K562 (cell line): ENCODE data around the gene ANKRD6. TPM values are rescaled to one million over a fixed set of nuclear protein-coding genes. Genes with fewer than 3 reads are reported as not detected.

Source experiments
- ATAC-seq: fragments of 200-7000 bp; cut with Tn5 transposase; 3 replicates; pipeline ENCODE4 v1.9.1; 2020; ENCODE audit warnings: moderate library complexity
- BruUV-seq: library from RNA; stranded (reverse); fragments of 400-500 nt; replicated peaks from 2 replicates; lab custom pipeline; 2021; lab: Mats Ljungman, UMichigan
- CTCF ChIA-PET: fragments of 300-600 bp; formaldehyde crosslinking; extraction: SDS; loops from one replicate; lab custom pipeline; 2021; ENCODE audit warnings: low intra/inter-chr PET ratio; lab: Yijun Ruan, JAX
- POLR2A ChIA-PET: fragments of 300-600, 350-650 bp; sonication (Branson Sonifier 250); formaldehyde crosslinking; extraction: SDS; loops from one replicate; lab custom pipeline; 2021; ENCODE audit warnings: antibody characterized with exemption, inconsistent platforms; lab: Yijun Ruan, JAX
- DNase-seq, 4 experiments: peaks; one replicate each; pipeline versions ENCODE4 v3.0.0 to v3.0.0-alpha.2; 2011 to 2018; ENCODE audit warnings: low spot score in 3 of 4, mixed read lengths in 3 of 4; ENCODE audit errors: extremely low read depth in 1 of 4
- FAIRE-seq: peaks from 2 replicates; lab custom pipeline; 2011; peaks lifted over from hg19 to GRCh38; lab: Jason Lieb, UNC
- H2AFZ ChIP-seq: 2 replicates; pipeline ENCODE4 v1.6.0; 2011; ENCODE audit warnings: low read depth, low read length, control low read depth, inconsistent platforms
- H3K27ac ChIP-seq: fragments of 200-600 bp; 3 replicates; pipeline ENCODE4 v1.8.0; 2011; ENCODE audit warnings: low read depth, mild to moderate bottlenecking, control low read depth, inconsistent platforms, low read length, moderate library complexity, mixed read lengths; ENCODE audit errors: extremely low read depth
- H3K27me3 ChIP-seq, 2 experiments: fragments of 300-600 bp in 1 of 2; 2 replicates in 1 of 2; 3 replicates in 1 of 2; pipeline versions ENCODE4 v1.6.0 to v1.8.0; 2011; ENCODE audit warnings: inconsistent platforms in 2 of 2, low read length in 2 of 2, mild to moderate bottlenecking in 1 of 2, mixed read lengths in 1 of 2, moderate library complexity in 1 of 2; ENCODE audit not compliant: control insufficient read depth in 2 of 2, insufficient read depth in 2 of 2
- H3K36me3 ChIP-seq: fragments of 300-600 bp; 3 replicates; pipeline ENCODE4 v1.8.0; 2011; ENCODE audit warnings: mild to moderate bottlenecking, low read length, inconsistent platforms; ENCODE audit not compliant: control insufficient read depth, insufficient read depth
- H3K4me1 ChIP-seq, 2 experiments: fragments of 200-600 bp in 1 of 2; replicated peaks in 1 of 2; 2 replicates in 1 of 2; 3 replicates in 1 of 2; pipeline versions ENCODE4 v1.5.1 to v1.8.0; 2011; ENCODE audit warnings: inconsistent platforms in 2 of 2, low read length in 2 of 2, mild to moderate bottlenecking in 1 of 2, mixed read lengths in 1 of 2, moderate library complexity in 1 of 2; ENCODE audit not compliant: control insufficient read depth in 2 of 2, insufficient read depth in 2 of 2
- H3K4me2 ChIP-seq: 2 replicates; pipeline ENCODE4 v1.6.1; 2011; ENCODE audit warnings: low read length, control low read depth, inconsistent platforms, mixed read lengths; ENCODE audit not compliant: insufficient read depth
- H3K4me3 ChIP-seq: fragments of 200-600 bp; sonication (generic), shearing (Covaris generic); 2 replicates; pipeline ENCODE4 v1.5.1; 2016; ENCODE audit warnings: control low read depth, inconsistent platforms
- H3K79me2 ChIP-seq: fragments of 200-600 bp; 3 replicates; pipeline ENCODE4 v1.8.0; 2011; ENCODE audit warnings: low read length, inconsistent platforms; ENCODE audit not compliant: control insufficient read depth, insufficient read depth
- H3K9ac ChIP-seq, 2 experiments: 2 replicates each; pipeline versions ENCODE4 v1.6.0 to v1.6.1; 2011; ENCODE audit warnings: low read depth in 2 of 2, low read length in 2 of 2, control low read depth in 1 of 2, inconsistent platforms in 1 of 2, mild to moderate bottlenecking in 1 of 2, mixed read lengths in 1 of 2; ENCODE audit not compliant: insufficient read depth in 1 of 2
- H3K9me1 ChIP-seq: one replicate; pipeline ENCODE4 v1.6.0; 2011; ENCODE audit warnings: inconsistent platforms, mild to moderate bottlenecking, low read length, moderate library complexity; ENCODE audit not compliant: control insufficient read depth, insufficient read depth
- H3K9me3 ChIP-seq: replicated peaks from 2 replicates; pipeline ENCODE4 v1.5.1; 2011; ENCODE audit warnings: low read depth, low read length, inconsistent platforms; ENCODE audit not compliant: control insufficient read depth, insufficient read depth
- H4K20me1 ChIP-seq: replicated peaks from 2 replicates; pipeline ENCODE4 v1.6.1; 2011; ENCODE audit warnings: low read length, inconsistent platforms, mixed read lengths; ENCODE audit not compliant: control insufficient read depth, insufficient read depth
- NR0B1 ChIP-seq: fragments of 450-650 bp; IDR thresholded peaks from one replicate; pipeline ENCODE4 v1.6.1; 2018; ENCODE audit warnings: mild to moderate bottlenecking, moderate library complexity; ENCODE audit not compliant: partially characterized antibody
- TAF15 ChIP-seq: fragments of 200-400 bp; formaldehyde crosslinking; IDR thresholded peaks from 2 replicates; pipeline ENCODE4 v1.6.1; 2017; ENCODE audit warnings: mild to moderate bottlenecking, low read depth, low read length, moderate library complexity
- WGBS: fragments of 100-300 bp; shearing (Covaris generic); methylation state at CpG from one replicate; pipeline ENCODE4 v1.1.6; 2016; ENCODE audit warnings: low coverage, mixed read lengths; ENCODE audit not compliant: insufficient coverage; ENCODE audit errors: missing lambda C conversion rate; 5-methylcytosine and 5-hydroxymethylcytosine counted together
- in situ Hi-C: fragments of 300-500 bp; cut with MboI; formaldehyde crosslinking; loops from 4 replicates; pipeline ENCODE4 v1.15.0; 2018; ENCODE audit warnings: inconsistent platforms, mixed read lengths
- intact Hi-C: fragments of 100-400 bp; cut with micrococcal nuclease; formaldehyde crosslinking; loops from 2 replicates; pipeline ENCODE4 v1.14.2; 2022
- polyA plus RNA-seq, 8 experiments: library from polyadenylated mRNA; depleted of rRNA in 4 of 8; stranded (reverse) in 5 of 8; unstranded in 3 of 8; fragments of >200 nt; fragmentation: Nextera tagmentation in 2 of 8; fragmentation: Illumina TruSeq in 1 of 8; extraction: Ambion mirVana in 2 of 8; extraction: Trizol in 1 of 8; gene quantifications; 2 replicates each; pipeline versions ENCODE4 v1.2.1 to v1.2.3, GENCODE V29; 2011 to 2014; ENCODE audit warnings: inconsistent platforms in 1 of 8, missing spikeins in 1 of 8
- total RNA-seq, 7 experiments: library from RNA; depleted of rRNA in 6 of 7; stranded (reverse); fragments of >200 nt in 6 of 7; fragmentation: Illumina TruSeq in 2 of 7; extraction: Trizol in 2 of 7; gene quantifications; 2 replicates each; pipeline versions ENCODE4 v1.2.1 to v1.2.3, GENCODE V29; 2011 to 2021; ENCODE audit warnings: low replicate concordance in 1 of 7
- TF ChIP-seq, protein P1 (sequence below), 2 experiments: fragments of 450-650 bp; IDR thresholded peaks; 2 replicates each; pipeline ENCODE4 v1.6.1; 2016; ENCODE audit warnings: mild to moderate bottlenecking in 2 of 2, borderline replicate concordance in 1 of 2, low read depth in 1 of 2, moderate library complexity in 1 of 2

Gene ANKRD6
- total and polyA plus RNA-seq, 9 of the 15 experiments (the other 6 are each of a cell fraction or from before 2014, with no cell fraction given), result 0.04 to 0.22 (median 0.08) TPM; not detected in 4

DNA sequence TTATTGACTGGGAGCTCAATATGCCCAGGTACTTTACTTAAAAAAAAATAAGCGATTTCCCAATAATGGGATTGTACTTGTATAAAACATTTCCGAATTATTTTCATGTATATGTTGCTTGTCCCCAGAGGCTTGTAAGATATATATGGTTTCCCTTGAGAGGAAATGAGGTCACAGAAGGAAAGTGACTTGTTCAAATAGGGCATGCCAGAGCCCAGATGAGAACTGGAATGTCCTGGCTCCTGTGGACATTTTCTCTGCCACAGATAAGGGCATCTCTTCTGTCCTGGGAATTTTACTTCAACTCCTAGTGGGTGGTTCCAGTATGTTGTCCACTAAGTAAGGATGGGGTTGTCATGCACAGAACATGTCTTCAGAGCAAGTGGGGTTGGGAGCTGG lies 142.6 kb downstream of the ANKRD6 start:
- H4K20me1 ChIP-seq, result no peaks in the 10 kb centered on the region
- no peak for ATAC-seq
- no peaks in the 10 kb centered on the region for H3K36me3 ChIP-seq
- no peaks in the 10 kb centered on the region for H3K9me1 ChIP-seq
- intact Hi-C loops, result no loop called here
- H3K4me3 ChIP-seq, result no peak overlapping the region
- CTCF ChIA-PET, result no interaction called here
- no peak for FAIRE-seq
- TF ChIP-seq NR0B1 (no peak), TAF15 (no peak)
- no TSS peak for BruUV-seq
- no peak overlapping the region for H2AFZ ChIP-seq
- no peak overlapping the region for H3K9ac ChIP-seq
- H3K4me2 ChIP-seq, result no peak overlapping the region
- peaks cover 6 to 8% of the 10 kb centered on the region in 2 experiments; a peak in 4 of 5 replicates for H3K27me3 ChIP-seq
- H3K4me1 ChIP-seq, result no peaks in the 10 kb centered on the region
- no peaks in the 10 kb centered on the region for H3K9me3 ChIP-seq
- H3K79me2 ChIP-seq, result no peaks in the 10 kb centered on the region
- H3K27ac ChIP-seq, result no peak overlapping the region
- in situ Hi-C loops, result no loop called here
- POLR2A ChIA-PET, result no interaction called here
- WGBS, result 0% methylated on average over 2 of the region's 2 CpGs
- no peak for DNase-seq

- Histone ChIP-seq H3K4me1 (no peaks in the 10 kb centered on the region), H3K9me1 (no peaks in the 10 kb centered on the region), H3K79me2 (no peaks in the 10 kb centered on the region), H2AFZ (no peak overlapping the region), H3K27ac (no peak overlapping the region), H3K4me3 (no peak overlapping the region), H3K36me3 (no peaks in the 10 kb centered on the region), H4K20me1 (no peaks in the 10 kb centered on the region), H3K9me3 (no peaks in the 10 kb centered on the region), H3K27me3 (peaks cover 12 to 18% of the 10 kb centered on the region in 2 experiments; a peak in 4 of 5 replicates), H3K4me2 (no peak overlapping the region), H3K9ac (no peak overlapping the region)
- FAIRE-seq (no peak), DNase-seq (no peak), ATAC-seq (no peak)
- ChIA-PET CTCF (no interaction called here), POLR2A (interaction anchor here (1.2 kb wide), 1 partner anchor 10 kb away, joined by 4 read pairs; no protein-coding TSS in a partner anchor)
- intact Hi-C loops (no loop called here), in situ Hi-C loops (no loop called here)
- 3% methylated on average over 3 of the region's 3 CpGs for WGBS
- no TSS peak for BruUV-seq
- TF ChIP-seq, protein P1, sequence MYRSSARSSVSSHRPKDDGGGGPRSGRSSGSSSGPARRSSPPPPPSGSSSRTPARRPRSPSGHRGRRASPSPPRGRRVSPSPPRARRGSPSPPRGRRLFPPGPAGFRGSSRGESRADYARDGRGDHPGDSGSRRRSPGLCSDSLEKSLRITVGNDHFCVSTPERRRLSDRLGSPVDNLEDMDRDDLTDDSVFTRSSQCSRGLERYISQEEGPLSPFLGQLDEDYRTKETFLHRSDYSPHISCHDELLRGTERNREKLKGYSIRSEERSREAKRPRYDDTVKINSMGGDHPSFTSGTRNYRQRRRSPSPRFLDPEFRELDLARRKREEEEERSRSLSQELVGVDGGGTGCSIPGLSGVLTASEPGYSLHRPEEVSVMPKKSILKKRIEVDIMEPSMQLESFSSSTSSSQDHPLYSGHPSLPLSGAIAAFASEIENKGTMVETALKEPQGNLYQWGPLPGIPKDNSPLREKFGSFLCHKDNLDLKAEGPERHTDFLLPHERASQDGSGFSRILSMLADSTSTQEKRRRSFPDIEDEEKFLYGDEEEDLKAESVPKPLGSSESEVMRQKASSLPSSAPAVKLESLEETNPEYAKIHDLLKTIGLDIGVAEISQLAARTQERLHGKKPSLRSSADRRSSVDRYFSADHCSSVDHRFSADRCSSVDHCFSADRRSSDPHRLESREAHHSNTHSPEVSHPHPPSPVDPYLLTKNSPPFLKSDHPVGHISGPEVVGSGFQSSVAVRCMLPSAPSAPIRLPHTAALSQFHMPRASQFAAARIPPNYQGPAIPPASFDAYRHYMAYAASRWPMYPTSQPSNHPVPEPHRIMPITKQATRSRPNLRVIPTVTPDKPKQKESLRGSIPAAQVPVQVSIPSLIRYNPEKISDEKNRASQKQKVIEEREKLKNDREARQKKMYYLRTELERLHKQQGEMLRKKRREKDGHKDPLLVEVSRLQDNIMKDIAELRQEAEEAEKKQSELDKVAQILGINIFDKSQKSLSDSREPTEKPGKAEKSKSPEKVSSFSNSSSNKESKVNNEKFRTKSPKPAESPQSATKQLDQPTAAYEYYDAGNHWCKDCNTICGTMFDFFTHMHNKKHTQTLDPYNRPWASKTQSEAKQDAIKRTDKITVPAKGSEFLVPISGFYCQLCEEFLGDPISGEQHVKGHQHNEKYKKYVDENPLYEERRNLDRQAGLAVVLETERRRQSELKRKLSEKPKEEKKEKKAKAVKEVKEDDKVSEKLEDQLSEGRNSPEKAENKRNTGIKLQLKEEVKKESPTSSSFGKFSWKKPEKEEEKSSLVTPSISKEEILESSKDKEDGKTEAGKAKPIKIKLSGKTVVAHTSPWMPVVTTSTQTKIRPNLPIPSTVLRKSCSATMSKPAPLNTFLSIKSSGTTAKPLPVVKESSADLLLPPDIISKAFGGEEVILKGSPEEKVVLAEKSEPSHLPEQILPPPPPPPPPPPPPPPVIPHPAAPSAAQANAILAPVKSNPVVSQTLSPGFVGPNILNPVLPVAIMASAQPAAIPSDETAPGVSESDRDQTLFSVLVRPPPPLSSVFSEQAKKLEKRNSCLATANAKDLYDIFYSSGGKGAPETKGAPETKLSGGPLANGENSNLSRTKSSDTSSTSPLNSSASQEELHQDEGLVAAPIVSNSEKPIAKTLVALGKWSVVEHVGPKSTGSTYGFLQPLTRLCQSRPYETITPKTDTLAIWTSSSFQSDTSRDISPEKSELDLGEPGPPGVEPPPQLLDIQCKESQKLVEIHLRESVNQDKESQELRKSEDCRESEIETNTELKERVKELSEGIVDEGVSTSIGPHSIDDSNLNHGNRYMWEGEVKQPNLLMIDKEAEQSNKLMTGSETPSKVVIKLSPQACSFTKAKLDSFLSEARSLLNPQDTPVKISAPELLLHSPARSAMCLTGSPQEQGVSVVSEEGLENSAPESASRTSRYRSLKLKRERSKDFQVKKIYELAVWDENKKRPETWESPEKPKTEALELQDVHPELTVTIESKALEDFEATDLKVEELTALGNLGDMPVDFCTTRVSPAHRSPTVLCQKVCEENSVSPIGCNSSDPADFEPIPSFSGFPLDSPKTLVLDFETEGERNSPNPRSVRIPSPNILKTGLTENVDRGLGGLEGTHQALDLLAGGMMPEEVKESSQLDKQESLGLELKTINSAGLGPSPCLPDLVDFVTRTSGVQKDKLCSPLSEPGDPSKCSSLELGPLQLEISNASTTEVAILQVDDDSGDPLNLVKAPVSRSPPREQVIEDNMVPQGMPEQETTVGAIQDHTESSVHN (IDR thresholded peaks at IDR 0.05; ENCODE audit: borderline replicate concordance in 1 of 2, low read depth in 1 of 2), result no peak
- TF ChIP-seq, all 486 proteins: peak for 0
Observed at GRCh38 chr6:89580997-89581666, 148.2 kb downstream of the ANKRD6 start.
